HTERT RPE-1 (cell line): ENCODE measurements around the gene FTCD.
"Not testable (repeated sequence)": the region's sequence is repeated elsewhere in the genome, so short reads cannot be mapped to it uniquely, and the experiment has no call there.

Source experiments
- in situ Hi-C: fragments of 300-500 bp; cut with MboI; formaldehyde crosslinking; loops from 4 replicates; pipeline ENCODE4 v1.14.3; 2020; ENCODE audit warnings: low sequenced_read_pairs

Gene FTCD

DNA sequence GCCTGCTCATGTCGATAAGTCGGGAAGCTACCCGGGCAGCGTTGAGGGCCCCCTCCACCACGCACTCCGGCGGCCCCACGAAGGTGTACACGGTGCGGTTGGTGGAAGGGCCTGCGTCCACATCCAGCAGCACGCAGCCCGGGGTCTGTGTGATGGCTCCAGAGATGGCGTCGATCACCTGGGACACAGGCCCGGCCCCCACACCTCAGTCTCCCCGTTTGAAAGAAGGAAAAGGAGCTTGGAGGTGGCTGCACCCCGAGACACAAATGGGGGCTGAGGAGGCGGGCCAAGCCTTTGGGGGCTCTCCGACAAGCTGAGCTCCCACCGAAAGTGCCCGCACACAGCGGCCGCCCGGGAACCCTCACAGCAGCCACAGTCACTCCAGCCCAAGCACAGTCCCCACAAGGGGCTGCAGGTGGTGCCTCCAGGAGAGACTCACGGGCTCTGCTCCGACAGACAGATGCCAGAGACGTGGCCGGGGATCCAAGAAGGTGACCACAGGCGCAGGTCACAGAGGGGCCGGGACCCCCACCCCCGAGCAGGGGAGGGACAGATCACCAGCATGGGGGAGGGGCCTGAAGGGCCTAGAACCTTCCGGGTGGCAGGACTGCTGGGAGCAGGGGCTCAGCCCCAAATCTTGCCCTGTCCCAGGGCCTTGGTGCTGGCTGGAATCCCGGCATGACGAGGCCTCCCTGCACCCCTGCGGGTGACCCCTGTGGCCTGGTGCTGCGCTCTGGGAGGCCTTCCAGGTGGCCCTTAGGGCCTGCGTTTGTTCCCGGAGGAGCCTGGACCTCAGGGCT is 1.0 kb downstream of the FTCD start:
- in situ Hi-C loops: no loop called here

DNA sequence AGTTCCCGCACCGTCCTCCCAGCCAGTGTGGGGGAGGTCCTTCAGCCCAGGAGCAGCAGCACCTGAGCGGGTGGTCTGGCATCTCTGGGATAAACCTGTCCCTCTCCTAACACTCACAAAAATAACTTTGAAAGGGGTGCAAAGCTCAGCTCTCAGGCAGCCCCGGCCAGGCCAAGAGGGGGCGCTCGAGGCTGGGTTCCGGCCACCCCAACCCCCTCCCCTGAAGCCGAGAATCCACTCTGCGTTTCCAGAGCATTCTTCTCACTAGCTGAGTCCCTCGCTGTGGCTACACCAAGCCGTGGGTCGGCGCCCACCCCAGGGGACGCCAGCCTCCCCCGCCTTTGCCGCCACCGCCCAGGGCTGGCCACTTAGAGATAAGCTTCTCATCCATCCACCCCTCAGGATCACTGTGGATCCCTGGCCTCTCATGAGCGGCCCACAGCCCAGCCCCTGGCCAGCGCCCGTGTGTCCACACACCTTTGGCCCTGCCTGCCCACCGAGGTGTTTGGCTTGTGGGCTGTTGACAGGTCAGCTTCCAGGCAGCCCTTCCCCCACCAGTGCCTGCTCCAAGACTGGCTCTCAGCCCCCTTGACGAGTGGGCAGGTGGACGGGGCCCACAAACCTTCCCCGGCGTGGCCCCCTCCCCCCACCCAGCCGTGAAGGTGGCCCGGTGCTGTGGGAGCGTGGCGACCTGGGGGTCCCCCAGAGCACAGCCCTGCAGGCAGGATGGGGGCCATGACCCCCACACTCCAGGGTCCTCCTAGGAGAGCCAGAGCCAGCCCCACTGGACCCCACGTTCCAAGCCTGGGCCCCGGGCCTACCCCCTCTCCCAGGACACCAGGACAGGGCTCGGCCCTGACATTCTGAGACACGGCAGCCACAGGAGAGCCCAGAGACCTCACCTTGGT is 1.9 kb downstream of the FTCD start:
- in situ Hi-C loops: no loop called here

DNA sequence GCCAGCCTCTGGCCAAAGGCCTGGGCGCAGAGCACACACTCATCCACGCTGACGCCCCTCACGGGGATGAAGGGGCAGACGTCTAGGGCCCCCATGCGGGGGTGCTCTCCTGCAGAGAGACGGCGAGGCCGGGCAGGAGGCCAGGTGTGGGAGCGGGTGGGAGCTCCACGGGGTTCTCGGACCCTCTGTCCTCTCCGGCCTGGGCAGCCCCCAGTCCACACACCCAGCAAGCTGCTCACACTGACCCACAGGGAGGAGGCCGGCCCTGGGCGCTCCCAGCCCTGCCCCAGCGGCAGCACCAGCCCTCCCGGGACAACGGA is 2.5 kb downstream of the FTCD start:
- in situ Hi-C loops: no loop called here

DNA sequence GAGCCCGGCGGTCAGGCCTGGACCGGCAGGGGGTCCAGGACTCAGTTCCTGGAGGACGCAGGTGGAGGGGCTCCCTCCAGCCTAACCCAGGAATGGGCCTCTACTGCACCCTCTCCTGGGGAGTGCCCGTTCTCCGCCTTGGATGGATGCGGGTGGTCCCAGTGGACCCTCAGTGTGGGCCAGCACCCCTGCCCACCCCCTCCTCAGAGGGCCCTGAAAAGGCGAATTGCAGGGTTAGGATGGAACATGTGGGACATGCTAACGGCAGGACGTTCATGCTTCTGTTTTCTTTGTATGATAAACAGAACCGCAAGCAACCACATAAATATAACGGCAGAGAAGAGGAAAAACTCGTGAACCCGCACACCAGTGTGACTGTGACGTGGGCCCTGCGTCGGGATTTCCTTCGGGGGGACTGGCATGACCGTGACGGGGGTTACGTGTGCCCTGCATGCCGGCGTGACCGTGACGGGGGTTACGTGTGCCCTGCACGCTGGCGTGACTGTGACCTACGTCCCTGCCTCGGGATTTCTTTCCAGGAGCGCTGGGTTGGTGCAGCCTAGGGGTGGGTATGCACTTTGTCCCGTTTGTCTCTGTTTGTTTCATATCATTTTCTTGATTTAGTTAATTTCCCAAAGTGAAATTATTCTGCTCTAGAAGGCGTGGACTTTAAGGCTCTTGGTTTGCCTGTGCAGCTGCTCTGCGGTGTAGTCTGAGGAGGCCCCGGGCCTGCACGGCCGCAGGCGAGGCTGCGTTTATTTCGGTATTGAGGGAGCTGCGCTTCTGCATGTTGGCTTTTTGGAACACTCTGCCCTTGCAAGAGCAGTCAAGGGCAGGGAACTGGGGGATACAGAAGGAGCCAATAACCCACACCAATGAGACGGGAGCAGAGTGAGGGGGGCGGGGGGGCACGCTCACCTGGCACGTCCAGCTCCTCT is 3.1 kb downstream of the FTCD start:
- in situ Hi-C loops: no loop called here

DNA sequence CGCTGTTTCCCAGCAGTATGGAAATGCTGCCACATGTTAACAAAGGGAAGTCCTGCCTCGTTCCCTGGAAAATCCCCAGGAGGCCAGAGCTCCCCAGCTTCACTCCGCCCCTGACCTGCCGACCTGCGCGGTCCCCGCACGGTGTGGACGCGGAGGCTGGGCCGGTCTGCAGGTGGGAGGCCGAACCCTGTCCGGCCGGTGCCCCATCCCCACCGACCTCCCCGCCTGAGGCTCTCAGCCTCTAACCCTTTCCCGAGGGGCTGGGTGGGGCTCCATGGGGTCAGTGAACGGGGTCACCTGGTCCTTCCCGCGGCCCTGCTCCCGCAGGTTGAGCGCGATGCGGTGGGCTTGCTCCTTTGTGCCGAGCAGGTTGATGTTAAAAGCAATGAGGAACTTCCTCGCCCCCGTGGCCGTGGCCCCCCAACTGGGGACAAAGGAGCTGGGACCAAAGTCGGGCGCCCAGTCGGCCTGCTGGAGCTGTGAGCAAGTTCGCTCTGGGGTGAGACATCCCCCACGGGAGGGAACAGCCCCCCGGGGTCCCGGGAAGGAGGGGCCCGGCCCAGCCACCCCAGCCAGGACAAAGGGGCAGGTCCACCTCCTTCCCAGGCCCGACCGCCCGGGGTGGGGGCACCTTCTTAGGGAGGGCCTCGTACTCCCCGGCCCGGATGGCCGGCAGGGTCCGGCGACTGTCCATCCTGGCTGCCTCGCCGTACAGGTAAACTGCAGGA is 4.0 kb downstream of the FTCD start:
- in situ Hi-C loops: no loop called here

DNA sequence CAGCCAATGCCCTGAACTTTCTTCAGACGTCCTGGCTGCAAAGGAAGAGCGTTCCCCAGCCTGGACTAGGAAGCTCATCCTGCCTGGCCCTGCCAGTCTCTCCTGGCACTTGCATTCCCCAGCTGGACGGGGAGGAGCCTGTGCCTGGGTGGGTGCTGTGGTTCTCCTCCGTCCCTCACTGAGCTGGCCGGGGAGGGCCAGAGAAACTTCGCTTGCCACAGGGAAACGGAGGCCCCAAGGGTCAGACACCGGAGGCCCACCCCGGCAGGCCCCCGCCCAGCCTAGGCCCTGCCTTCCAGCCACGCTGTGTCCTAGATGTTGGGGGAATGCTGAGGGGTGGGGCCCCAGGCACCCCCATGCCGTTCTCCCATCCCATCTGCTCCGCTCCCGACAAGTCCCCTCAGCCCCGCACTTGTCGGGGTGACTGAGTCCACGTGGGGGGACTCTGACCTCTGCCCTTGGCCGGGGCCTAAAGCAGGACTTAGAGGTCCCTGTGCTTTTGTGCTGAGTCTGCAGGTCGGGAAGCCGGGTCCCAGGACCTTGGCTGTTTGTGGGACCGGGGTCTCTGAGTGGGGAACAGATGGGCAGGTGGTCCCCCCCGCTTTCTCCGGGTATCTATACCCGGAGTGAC is 4.8 kb downstream of the FTCD start:
- in situ Hi-C loops: no loop called here

DNA sequence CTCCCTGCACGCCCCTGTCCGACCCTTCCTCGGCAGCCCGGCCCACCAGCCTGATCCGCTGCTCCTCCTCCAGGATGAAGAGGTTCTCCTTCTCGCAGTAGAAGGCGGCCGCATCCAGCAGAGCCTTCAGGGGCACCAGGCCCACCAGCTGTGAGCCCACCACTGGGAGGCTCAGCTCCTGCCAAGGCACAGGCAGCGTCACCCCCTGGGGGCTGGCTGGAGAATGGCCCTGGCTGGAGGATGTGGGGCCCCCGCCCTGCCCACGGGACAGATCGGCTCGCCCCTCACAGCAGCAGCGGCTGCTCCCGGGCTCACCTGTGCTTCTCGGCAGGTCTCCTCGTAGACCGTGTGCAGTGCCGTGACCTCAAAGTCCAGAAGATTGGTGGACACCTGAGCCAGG is 5.3 kb downstream of the FTCD start:
- in situ Hi-C loops: no loop called here

DNA sequence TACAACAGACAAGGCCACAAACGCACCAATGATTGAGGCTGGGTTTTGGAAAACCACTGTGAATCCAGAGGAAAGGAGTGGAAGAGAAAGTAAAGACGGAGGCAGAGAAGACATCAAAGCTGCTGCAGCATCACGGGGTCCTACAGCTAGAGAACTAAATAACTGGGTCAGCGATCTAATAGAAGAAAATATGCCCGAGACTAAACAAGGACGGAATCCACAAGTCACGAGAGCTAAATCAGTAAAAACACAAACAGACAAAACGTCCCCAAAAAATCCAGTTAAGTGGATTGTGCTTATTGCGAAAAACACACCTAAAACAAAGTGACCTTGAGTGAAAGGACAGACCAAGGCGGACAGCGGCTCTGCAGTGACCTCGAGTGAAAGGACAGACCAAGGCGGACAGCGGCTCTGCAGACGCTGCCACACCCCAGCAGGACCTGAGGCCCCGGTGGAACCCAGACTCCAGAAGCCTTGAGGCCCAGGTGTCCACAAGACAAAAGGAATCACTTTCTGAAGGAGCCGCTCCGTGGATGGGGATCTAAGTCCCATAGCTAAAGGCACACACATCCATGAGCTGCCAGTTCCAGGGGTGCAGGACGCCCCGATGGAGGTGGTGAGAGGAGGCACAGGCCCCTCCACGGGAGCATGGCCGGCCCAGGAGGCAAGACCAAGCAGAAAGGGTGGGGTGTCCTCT is 6.0 kb downstream of the FTCD start:
- in situ Hi-C loops: no loop called here

DNA sequence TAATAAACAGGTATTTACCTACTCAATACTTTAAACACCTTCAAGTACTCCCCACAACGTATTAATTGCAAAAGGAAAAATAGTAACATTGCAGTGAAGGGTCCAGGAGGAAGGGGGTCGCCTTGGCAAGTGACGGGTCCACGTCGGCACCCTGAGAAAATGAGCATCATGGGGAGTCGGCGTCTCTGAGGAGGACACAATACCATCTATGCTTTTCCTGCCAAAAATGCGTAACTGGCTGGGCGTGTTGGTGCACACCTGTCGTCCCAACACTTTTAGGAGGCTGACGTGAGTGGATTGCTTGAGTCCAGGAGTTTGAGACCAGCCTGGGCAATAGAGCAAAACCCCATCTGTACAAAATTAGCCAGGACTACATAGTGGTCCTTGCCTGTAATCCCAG is 7.3 kb downstream of the FTCD start:
- in situ Hi-C loops: no loop called here

DNA sequence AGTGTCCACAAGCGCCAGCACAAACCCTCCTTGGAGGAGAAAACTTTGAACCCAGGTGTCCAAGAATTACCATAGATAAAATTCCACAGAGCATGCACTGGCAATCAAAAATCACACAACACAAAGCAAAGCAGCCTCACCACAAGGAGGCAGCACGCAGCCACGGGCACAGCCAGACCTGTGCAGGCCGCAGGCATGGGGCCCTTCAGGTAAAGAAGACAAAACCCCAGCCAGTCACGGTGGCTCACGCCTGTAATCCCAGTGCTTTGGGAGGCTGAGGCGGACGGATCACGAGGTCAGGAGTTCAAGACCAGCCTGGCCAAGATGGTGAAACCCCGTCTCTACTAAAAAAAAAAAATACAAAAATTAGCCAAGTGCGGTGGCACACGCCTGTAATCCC is 8.0 kb downstream of the FTCD start:
- in situ Hi-C loops: not testable (repeated sequence)

DNA sequence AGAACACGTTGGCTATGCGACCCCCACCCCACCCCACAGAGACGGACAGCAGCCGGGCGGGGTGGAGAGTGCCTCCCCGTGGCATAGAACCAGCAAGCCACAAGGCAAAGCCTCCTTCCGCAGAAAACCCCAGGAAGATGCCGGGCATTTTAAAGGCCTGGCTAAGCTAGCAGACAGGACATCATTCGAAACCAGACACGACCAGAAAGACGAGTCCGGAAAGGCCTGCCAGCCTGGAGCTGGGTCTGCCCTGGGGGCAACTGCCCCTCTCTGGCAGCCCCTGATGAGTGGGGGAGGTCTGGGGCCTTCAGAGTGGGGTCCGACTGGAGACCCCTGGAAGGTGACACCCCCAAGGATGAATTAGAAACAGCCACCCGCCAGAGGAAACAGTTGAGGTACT is 8.5 kb downstream of the FTCD start:
- in situ Hi-C loops: no loop called here

DNA sequence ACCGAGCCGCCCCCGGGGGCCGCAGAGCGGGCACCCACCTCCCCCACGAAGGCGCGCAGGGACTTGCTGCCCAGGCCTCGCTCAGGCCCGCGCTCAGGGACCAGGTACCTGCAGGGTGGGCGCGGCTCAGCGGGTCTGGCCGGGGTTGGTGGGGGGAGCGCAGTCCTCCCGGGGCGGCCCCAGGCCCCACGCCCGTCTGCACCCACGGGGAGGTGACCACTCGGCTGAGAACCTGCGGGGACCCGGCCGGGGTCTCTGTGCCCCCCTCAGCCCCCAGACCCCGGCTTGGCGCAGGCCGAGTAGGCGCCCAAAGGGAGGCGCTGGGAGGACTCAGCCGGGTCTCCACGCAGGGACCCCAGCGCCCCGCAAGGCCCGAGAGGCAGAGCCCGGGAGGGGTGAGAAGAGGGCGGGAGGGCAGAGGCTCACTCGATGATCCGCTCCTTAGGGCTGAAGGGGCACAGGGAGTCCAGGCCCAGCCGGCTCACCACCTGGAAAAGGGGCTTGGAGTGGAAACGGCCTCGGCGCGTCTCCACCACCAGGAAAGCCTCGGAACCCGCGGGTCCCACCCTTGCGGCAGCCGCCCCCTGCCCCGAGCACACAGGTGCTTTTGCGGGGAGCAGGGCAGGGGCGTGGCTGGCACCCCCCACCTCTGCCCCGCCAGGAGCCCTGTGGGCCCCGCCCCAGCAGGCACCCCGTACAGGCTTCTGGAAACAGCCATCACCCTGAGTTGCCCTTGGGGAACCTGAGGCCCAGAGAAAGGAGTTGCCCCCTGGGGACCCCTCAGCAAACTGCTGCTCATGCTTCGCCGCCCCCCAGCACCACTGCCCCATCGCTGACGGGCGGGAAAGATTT is 9.3 kb downstream of the FTCD start:
- in situ Hi-C loops: no loop called here

DNA sequence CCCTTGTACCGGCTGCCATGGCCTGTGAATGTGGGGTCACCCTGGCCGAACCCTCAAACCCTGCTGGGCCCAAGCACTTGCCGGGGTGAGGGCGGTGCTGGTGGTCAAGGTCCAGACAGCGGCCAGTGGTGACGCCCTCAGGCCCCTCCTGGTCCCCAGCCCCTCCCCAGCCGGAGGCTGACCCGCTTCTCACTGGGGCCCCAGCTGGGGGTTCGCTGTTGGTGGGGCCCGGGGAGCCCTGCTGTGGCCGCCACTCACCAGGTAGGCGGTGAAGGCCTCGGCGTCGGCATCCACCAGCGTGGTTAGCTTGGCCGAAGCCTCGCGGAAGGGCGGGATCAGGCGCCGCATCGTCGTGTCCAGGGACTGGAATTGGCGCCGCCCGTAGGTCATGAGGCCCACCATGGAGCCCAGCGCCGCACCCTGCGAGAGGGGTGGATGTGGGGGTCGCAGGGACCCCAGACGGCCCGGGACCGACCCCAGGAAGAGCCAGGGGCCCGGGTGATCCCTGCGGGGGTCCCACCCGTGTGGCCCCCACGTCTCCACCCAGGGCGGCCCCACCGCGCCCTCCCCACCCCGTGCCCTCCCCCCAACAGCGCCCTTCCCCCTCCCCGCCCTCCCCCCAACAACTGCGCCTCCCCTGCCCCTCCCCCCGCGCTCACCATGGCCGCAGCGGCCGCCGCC is 10.1 kb downstream of the FTCD start:
- in situ Hi-C loops: no loop called here

DNA sequence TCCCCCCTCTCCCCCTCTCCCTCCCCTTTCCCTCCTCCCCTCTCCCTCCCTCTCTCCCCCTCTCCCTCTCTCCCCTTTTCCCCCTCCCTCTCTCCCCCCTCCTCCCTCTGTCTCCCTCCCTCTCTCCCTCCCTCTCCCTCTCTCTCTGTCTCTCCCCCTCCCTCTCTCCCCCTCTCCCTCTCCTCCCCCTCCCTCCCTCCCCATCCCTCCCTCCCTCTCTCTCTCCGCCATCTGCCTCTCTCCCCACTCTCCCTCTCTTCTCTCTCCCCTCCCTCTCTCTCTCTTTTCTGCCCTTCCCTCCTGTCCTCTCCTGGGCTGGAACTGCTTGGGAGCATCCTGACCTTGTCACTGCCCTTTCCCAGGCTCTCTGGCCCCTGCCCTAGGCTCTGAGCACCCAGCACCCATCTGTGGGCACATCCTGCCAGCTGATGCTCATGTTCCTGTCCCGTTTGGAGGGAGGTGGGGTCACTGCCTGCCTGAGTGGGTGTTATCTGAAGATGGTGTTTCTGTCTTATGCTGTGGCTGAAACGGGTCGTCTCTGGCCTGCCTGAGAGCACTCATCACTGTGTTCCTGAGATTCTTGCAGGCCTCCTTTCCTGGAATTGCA is 10.8 kb downstream of the FTCD start:
- in situ Hi-C loops: no loop called here

DNA sequence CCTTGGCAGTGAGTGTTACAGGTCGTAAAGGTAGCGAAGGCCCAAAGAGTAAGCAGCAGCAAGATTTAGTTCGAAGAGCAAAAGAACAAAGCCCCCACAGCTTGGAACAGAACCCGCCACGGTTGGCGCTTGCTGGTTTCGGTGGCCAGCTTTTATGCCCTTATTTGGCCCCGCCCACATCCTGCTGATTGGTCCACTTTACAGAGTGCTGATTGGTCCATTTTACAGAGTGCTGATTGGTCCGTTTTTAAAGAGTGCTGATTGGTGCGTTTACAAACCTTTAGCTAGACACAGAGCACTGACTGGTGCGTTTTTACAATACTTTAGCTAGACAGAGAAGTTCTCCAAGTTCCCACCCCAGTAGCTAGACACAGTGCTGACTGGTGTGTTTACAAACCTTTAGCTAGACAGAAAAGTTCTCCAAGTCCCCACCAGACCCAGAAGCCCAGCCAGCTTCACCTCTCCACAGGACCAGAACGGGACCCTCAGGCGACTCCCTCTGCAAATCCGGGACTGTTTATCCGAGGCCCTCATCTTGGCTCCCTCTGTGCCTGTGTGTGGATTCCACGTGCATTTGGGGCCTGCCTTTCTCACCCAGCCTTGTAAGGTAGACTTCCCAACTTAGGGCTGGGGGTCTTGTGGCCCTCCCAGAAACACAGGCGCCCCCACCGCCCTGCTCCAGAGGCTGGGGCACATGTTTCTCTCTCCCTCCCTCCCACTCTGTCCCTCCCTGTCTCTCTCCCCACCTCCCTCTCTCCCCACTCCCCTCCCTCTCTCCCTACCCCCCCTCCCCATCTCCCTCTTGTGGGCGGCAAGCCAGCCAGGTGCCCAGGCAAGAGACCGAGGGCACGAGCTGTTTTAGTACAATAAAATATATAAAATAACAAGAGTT is 12.6 kb downstream of the FTCD start:
- in situ Hi-C loops: no loop called here

DNA sequence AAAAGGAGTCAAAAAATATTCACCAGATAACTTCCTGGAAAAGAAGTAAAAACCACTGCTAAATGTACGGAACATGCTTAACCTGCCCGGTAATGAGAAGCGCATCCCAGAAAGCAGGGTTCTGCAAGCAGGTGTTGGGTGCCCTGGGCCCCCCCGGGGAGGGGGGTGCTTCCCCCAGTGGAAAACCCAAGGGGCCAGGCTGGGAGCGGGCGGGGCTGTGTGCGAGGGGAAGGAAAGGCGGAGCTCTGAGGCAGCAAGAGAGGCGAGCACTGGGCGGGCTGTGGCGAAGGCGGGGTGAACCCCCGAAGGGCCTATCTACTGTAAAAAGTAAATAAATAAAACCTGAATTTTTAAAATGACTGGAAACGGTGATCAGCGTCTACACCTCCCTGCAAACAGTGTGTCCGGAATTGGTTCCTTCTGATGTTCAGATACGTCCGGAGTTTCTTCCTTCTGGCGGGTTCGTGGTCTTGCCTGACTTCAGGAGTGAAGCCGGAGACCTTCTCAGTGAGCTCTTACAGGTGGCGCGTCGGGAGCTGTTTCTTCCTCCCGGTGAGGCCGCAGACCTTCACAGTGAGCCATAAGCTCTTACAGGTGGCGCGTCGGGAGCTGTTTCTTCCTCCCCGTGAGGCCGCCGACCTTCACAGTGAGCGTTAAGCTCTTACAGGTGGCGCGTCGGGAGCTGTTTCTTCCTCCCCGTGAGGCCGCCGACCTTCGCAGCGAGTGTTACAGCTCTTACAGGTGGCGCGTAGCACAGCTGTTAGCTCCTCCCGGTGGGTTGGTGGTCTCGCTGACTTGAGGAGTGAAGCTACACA is 13.4 kb downstream of the FTCD start:
- in situ Hi-C loops: no loop called here
